Vagina (tissue), 2 donors: ENCODE results near the gene SURF2. TPM values are rescaled to one million over a fixed set of nuclear protein-coding genes. Genes with fewer than 3 reads are reported as not detected.
A peak's percentile ranks its signal among the peaks of the same experiment; 100 is the strongest.
"Not testable (repeated sequence)": the region's sequence is repeated elsewhere in the genome, so short reads cannot be mapped to it uniquely, and the experiment has no call there.

Source experiments
- DNase-seq, 2 donors: peaks; one replicate each; pipeline ENCODE4 v3.0.0-alpha.2; 2017; ENCODE audit errors: extremely low spot score in 2 of 2
- H3K27ac ChIP-seq: fragments of 200-600 bp; sonication (generic); one replicate; pipeline ENCODE4 v1.5.1; 2019
- H3K27me3 ChIP-seq: fragments of 200-600 bp; sonication (generic); one replicate; pipeline ENCODE4 v1.5.1; 2019
- H3K36me3 ChIP-seq, 2 donors: fragments of 200-600 bp; sonication (generic); one replicate each; pipeline ENCODE4 v1.5.1; 2017 to 2019
- H3K4me1 ChIP-seq: fragments of 200-600 bp; sonication (generic); one replicate; pipeline ENCODE4 v1.5.1; 2019
- H3K4me3 ChIP-seq, 2 donors: fragments of 200-600 bp; sonication (generic); 1 replicate in 1 of 2; 2 replicates in 1 of 2; pipeline ENCODE4 v1.5.1; 2016 to 2019
- H3K9me3 ChIP-seq: fragments of 200-600 bp; sonication (generic); one replicate; pipeline ENCODE4 v1.5.1; 2019
- CTCF ChIP-seq, 3 experiments: fragments of 450-650 bp in 2 of 3; fragments of 200-600 bp in 1 of 3; sonication (generic) in 1 of 3; IDR thresholded peaks; one replicate each; pipeline ENCODE4 v1.5.1; 2017 to 2019; ENCODE audit warnings: antibody characterized with exemption in 3 of 3, mild to moderate bottlenecking in 2 of 3, moderate library complexity in 2 of 3
- POLR2A ChIP-seq, 2 donors: fragments of 450-650 bp; IDR thresholded peaks; one replicate each; pipeline ENCODE4 v1.6.1; 2017; ENCODE audit warnings: antibody characterized with exemption in 2 of 2, mild to moderate bottlenecking in 2 of 2, moderate library complexity in 2 of 2
- POLR2AphosphoS5 ChIP-seq, 2 donors: sonication (generic); formaldehyde crosslinking; IDR thresholded peaks; one replicate each; pipeline ENCODE4 v1.9.0; 2017; ENCODE audit warnings: antibody characterized with exemption in 2 of 2, mild to moderate bottlenecking in 2 of 2, low read depth in 1 of 2; ENCODE audit not compliant: insufficient read depth in 1 of 2
- intact Hi-C: fragments of 100-400 bp; cut with DNase I; formaldehyde crosslinking; loops from one replicate; pipeline ENCODE4 v1.15.1; 2023
- total RNA-seq: library from RNA; depleted of rRNA; stranded (reverse); fragments of >200 nt; gene quantifications from one replicate; pipeline ENCODE4 v1.2.3, GENCODE V29; 2016

Gene SURF2
- total RNA-seq, 1 donor from 2014 or later = 19.9 TPM

- Histone ChIP-seq H3K9me3 (no peaks in the 10 kb centered on the region), H3K36me3 (peaks cover 0 to 38% of the 10 kb centered on the region in 2 donors), H3K4me1 (peaks cover 31% of the 10 kb centered on the region), H3K27me3 (no peaks in the 10 kb centered on the region), H3K27ac (no peak overlapping the region), H3K4me3 (no peak overlapping the region)
- intact Hi-C loops = no loop called here
- DNase-seq = no peak
- no peak for TF ChIP-seq POLR2AphosphoS5 (IDR thresholded peaks at IDR 0.05; ENCODE audit: insufficient read depth in 1 of 2, low read depth in 1 of 2)
- TF ChIP-seq POLR2A (IDR thresholded peaks at IDR 0.05) = no peak
- TF ChIP-seq CTCF (IDR thresholded peaks at IDR 0.05) = no peak
Measured at GRCh38 chr9:133332381-133332730, 24.0 kb upstream of the SURF2 start.

GRCh38 chr9:133333011-133333410 lies 23.3 kb upstream of the SURF2 start:
- H3K36me3 ChIP-seq = peaks cover 0 to 38% of the 10 kb centered on the region in 2 donors

GRCh38 chr9:133333566-133333965 lies 22.8 kb upstream of the SURF2 start:
- Histone ChIP-seq H3K4me3 (no peak overlapping the region), H3K36me3 (peaks cover 0 to 38% of the 10 kb centered on the region in 2 donors), H3K4me1 (peaks cover 31% of the 10 kb centered on the region), H3K9me3 (no peaks in the 10 kb centered on the region), H3K27ac (no peak overlapping the region), H3K27me3 (no peaks in the 10 kb centered on the region)
- intact Hi-C loops = no loop called here
- no peak for TF ChIP-seq POLR2A (IDR thresholded peaks at IDR 0.05)
- TF ChIP-seq POLR2AphosphoS5 (IDR thresholded peaks at IDR 0.05; ENCODE audit: insufficient read depth in 1 of 2, low read depth in 1 of 2) = no peak
- no peak for TF ChIP-seq CTCF (IDR thresholded peaks at IDR 0.05)
- DNase-seq = no peak

More at GRCh38 chr9:133333011-133333410, 23.3 kb upstream of the SURF2 start:
- H3K4me3 ChIP-seq = no peak overlapping the region
- intact Hi-C loops = no loop called here
- no peak for TF ChIP-seq POLR2A (IDR thresholded peaks at IDR 0.05)
- no peak for TF ChIP-seq POLR2AphosphoS5 (IDR thresholded peaks at IDR 0.05; ENCODE audit: insufficient read depth in 1 of 2, low read depth in 1 of 2)
- TF ChIP-seq CTCF (IDR thresholded peaks at IDR 0.05) = no peak
- no peaks in the 10 kb centered on the region for H3K27me3 ChIP-seq
- no peak overlapping the region for H3K27ac ChIP-seq
- peaks cover 31% of the 10 kb centered on the region for H3K4me1 ChIP-seq
- H3K9me3 ChIP-seq = no peaks in the 10 kb centered on the region
- DNase-seq = no peak

- TF ChIP-seq CTCF (IDR thresholded peaks at IDR 0.05) (no peak), POLR2AphosphoS5 (IDR thresholded peaks at IDR 0.05; ENCODE audit: insufficient read depth in 1 of 2, low read depth in 1 of 2) (no peak), POLR2A (IDR thresholded peaks at IDR 0.05) (no peak)
- intact Hi-C loops = no loop called here
- H3K4me3 ChIP-seq = no peak overlapping the region
- DNase-seq = no peak
- H3K9me3 ChIP-seq = no peaks in the 10 kb centered on the region
- H3K4me1 ChIP-seq = peaks cover 31% of the 10 kb centered on the region
- no peaks in the 10 kb centered on the region for H3K27me3 ChIP-seq
- H3K36me3 ChIP-seq = peaks cover 0 to 38% of the 10 kb centered on the region in 2 donors
- no peak overlapping the region for H3K27ac ChIP-seq
Measured at GRCh38 chr9:133334161-133334560, 22.2 kb upstream of the SURF2 start.

GRCh38 chr9:133334888-133335287 lies 21.5 kb upstream of the SURF2 start:
- H3K27ac ChIP-seq, H3K9me3 ChIP-seq, DNase-seq, intact Hi-C loops, H3K27me3 ChIP-seq: not testable (repeated sequence)
- H3K4me3 ChIP-seq = peak overlapping the region; percentile 84 to 91
- H3K36me3 ChIP-seq = peaks cover 0 to 42% of the 10 kb centered on the region in 2 donors
- H3K4me1 ChIP-seq = peaks cover 31% of the 10 kb centered on the region
